Choroid plexus epithelial cell (primary cell): Measurements from ENCODE around the gene MEIS2.

ENCODE experiments used
- DNase-seq: peaks from one replicate; pipeline ENCODE4 v3.0.0-alpha.2; 2010; ENCODE audit warnings: low read depth
- H3K4me3 ChIP-seq: 2 replicates; pipeline ENCODE4 v1.5.1; 2011; ENCODE audit warnings: low read depth, mild to moderate bottlenecking, control low read depth, low read length, moderate library complexity
- CTCF ChIP-seq: conservative IDR thresholded peaks from 2 replicates; pipeline ENCODE4 v1.5.1; 2011; ENCODE audit warnings: low read depth, mild to moderate bottlenecking, control low read depth, inconsistent platforms, low read length, moderate library complexity

Gene MEIS2

GRCh38 chr15:37132826-37133417 lies 32.6 kb upstream of the MEIS2 start:
- H3K4me3 ChIP-seq, result no peak overlapping the region
- no peak for TF ChIP-seq CTCF
- DNase-seq, result no peak

GRCh38 chr15:37131621-37132020 lies 31.3 kb upstream of the MEIS2 start:
- DNase-seq, result no peak
- TF ChIP-seq CTCF, result no peak
- no peak overlapping the region for H3K4me3 ChIP-seq

- no peak for DNase-seq
- H3K4me3 ChIP-seq, result no peak overlapping the region
- TF ChIP-seq CTCF, result no peak
These were observed 30.0 kb upstream of the MEIS2 start for GRCh38 chr15:37130356-37130755.

- peak; percentile 48 for DNase-seq
- no peak for TF ChIP-seq CTCF
- no peak overlapping the region for H3K4me3 ChIP-seq
These were observed 24.8 kb upstream of the MEIS2 start for GRCh38 chr15:37125143-37125542.

- DNase-seq, result no peak
- TF ChIP-seq CTCF, result no peak
- H3K4me3 ChIP-seq, result no peak overlapping the region
These were observed 24.0 kb upstream of the MEIS2 start for GRCh38 chr15:37124331-37124730.

- no peak for DNase-seq
- H3K4me3 ChIP-seq, result no peak overlapping the region
- TF ChIP-seq CTCF, result no peak
These were observed 22.4 kb upstream of the MEIS2 start for GRCh38 chr15:37122703-37123102.

GRCh38 chr15:37121492-37121891 lies 21.1 kb upstream of the MEIS2 start:
- no peak for DNase-seq
- no peak overlapping the region for H3K4me3 ChIP-seq
- no peak for TF ChIP-seq CTCF
